Endothelial cell of umbilical vein (primary cell): ENCODE data around the gene MITF. TPM values are rescaled to one million over a fixed set of nuclear protein-coding genes. Genes with fewer than 3 reads are reported as not detected.

Experiments
- BruUV-seq: library from RNA; stranded (reverse); fragments of 400-500 nt; replicated peaks from 2 replicates; lab custom pipeline; 2021; lab: Mats Ljungman, UMichigan
- CTCF ChIA-PET: fragments of 300-600, 350-600 bp; sonication (Branson Sonifier 250); formaldehyde crosslinking; loops from one replicate; lab custom pipeline; 2021; ENCODE audit warnings: antibody characterized with exemption, inconsistent platforms; lab: Charles Lee
- POLR2A ChIA-PET: fragments of 300-600, 350-600 bp; sonication (Branson Sonifier 250); formaldehyde crosslinking; loops from one replicate; lab custom pipeline; 2021; ENCODE audit warnings: antibody characterized with exemption, inconsistent platforms; lab: Charles Lee
- DNase-seq: peaks from one replicate; pipeline ENCODE4 v3.0.0-alpha.2; 2011; ENCODE audit warnings: low read depth, low spot score
- FAIRE-seq: peaks from 2 replicates; lab custom pipeline; 2011; peaks lifted over from hg19 to GRCh38; lab: Jason Lieb, UNC
- H2AFZ ChIP-seq: 2 replicates; pipeline ENCODE4 v1.6.0; 2012; ENCODE audit warnings: low read depth, low read length, control low read depth, inconsistent platforms
- H3K27ac ChIP-seq: 2 replicates; pipeline ENCODE4 v1.5.1; 2011; ENCODE audit warnings: low read depth, mild to moderate bottlenecking, control low read depth, low read length, moderate library complexity; ENCODE audit not compliant: insufficient read depth
- H3K27me3 ChIP-seq, 2 experiments: 2 replicates each; pipeline versions ENCODE4 v1.6.0 to v1.6.1; 2011; ENCODE audit warnings: low read length in 2 of 2, mixed read lengths in 1 of 2; ENCODE audit not compliant: control insufficient read depth in 2 of 2, insufficient read depth in 2 of 2
- H3K36me3 ChIP-seq, 2 experiments: 2 replicates in 1 of 2; 3 replicates in 1 of 2; pipeline ENCODE4 v1.5.1; 2011; ENCODE audit warnings: low read length in 2 of 2, mild to moderate bottlenecking in 1 of 2, moderate library complexity in 1 of 2; ENCODE audit not compliant: control insufficient read depth in 2 of 2, insufficient read depth in 2 of 2; ENCODE audit errors: extremely low read depth in 1 of 2
- H3K4me1 ChIP-seq: 3 replicates; pipeline ENCODE4 v1.5.1; 2011; ENCODE audit warnings: mild to moderate bottlenecking, low read length; ENCODE audit not compliant: control insufficient read depth, insufficient read depth; ENCODE audit errors: extremely low read depth
- H3K4me2 ChIP-seq: 2 replicates; pipeline ENCODE4 v1.6.1; 2011; ENCODE audit warnings: low read length, control low read depth, mixed read lengths; ENCODE audit not compliant: insufficient read depth
- H3K4me3 ChIP-seq, 3 experiments: fragments of 200-600 bp in 1 of 3; sonication (generic), shearing (Covaris generic) in 1 of 3; replicated peaks in 1 of 3; 2 replicates each; pipeline ENCODE4 v1.5.1; 2011 to 2016; ENCODE audit warnings: control low read depth in 3 of 3, low read length in 3 of 3, mild to moderate bottlenecking in 2 of 3, inconsistent platforms in 1 of 3, low read depth in 1 of 3, moderate library complexity in 1 of 3; ENCODE audit not compliant: insufficient read depth in 1 of 3
- H3K79me2 ChIP-seq: 2 replicates; pipeline ENCODE4 v1.6.0; 2012; ENCODE audit warnings: low read length, inconsistent platforms; ENCODE audit not compliant: control insufficient read depth, insufficient read depth
- H3K9ac ChIP-seq: replicated peaks from 2 replicates; pipeline ENCODE3; 2011; ENCODE audit warnings: low read length, control low read depth; ENCODE audit not compliant: insufficient read depth; ENCODE audit errors: extremely low read depth
- H3K9me1 ChIP-seq: replicated peaks from 3 replicates; pipeline ENCODE4 v1.6.0; 2011; ENCODE audit warnings: mild to moderate bottlenecking, low read length; ENCODE audit not compliant: control insufficient read depth, insufficient read depth; ENCODE audit errors: extremely low read depth
- H3K9me3 ChIP-seq: replicated peaks from 2 replicates; pipeline ENCODE4 v1.5.1; 2012; ENCODE audit warnings: low read length, inconsistent platforms; ENCODE audit not compliant: control insufficient read depth, insufficient read depth
- H4K20me1 ChIP-seq: replicated peaks from 2 replicates; pipeline ENCODE3; 2011; ENCODE audit warnings: mild to moderate bottlenecking, low read length; ENCODE audit not compliant: control insufficient read depth, insufficient read depth; ENCODE audit errors: extremely low read depth
- CTCF ChIP-seq, 2 donors: IDR thresholded peaks; 1 replicate in 1 of 2; 2 replicates in 1 of 2; pipeline ENCODE4 v1.5.1; 2011; ENCODE audit warnings: low read length in 2 of 2, mild to moderate bottlenecking in 2 of 2, moderate library complexity in 2 of 2, control low read depth in 1 of 2, inconsistent platforms in 1 of 2, low read depth in 1 of 2; ENCODE audit not compliant: insufficient read depth in 1 of 2; ENCODE audit errors: extremely low read depth in 1 of 2
- EZH2 ChIP-seq: IDR thresholded peaks from 2 replicates; pipeline ENCODE4 v1.6.1; 2012; ENCODE audit warnings: borderline replicate concordance, low read depth, mild to moderate bottlenecking, moderate library complexity, low read length, inconsistent platforms; ENCODE audit not compliant: severe bottlenecking
- FOS ChIP-seq: IDR thresholded peaks from 2 replicates; pipeline ENCODE4 v1.6.1; 2011; ENCODE audit warnings: mild to moderate bottlenecking, low read length, moderate library complexity, borderline replicate concordance; ENCODE audit not compliant: insufficient read depth
- GATA2 ChIP-seq: IDR thresholded peaks from 2 replicates; pipeline ENCODE4 v1.7.0; 2011; ENCODE audit warnings: low read depth, mild to moderate bottlenecking, moderate library complexity, mixed read lengths, low read length; ENCODE audit not compliant: insufficient read length, insufficient read depth
- JUN ChIP-seq: IDR thresholded peaks from 2 replicates; pipeline ENCODE4 v1.6.1; 2011; ENCODE audit warnings: borderline replicate concordance, low read depth; ENCODE audit not compliant: insufficient read length, insufficient read depth
- MAX ChIP-seq: IDR thresholded peaks from 2 replicates; pipeline ENCODE4 v1.6.1; 2011; ENCODE audit not compliant: insufficient read depth, insufficient read length
- MYC ChIP-seq: IDR thresholded peaks from one replicate; pipeline ENCODE4 v1.6.1; 2011; ENCODE audit warnings: mild to moderate bottlenecking, low read depth, low read length
- POLR2A ChIP-seq: IDR thresholded peaks from 2 replicates; pipeline ENCODE4 v1.6.1; 2012; ENCODE audit warnings: low read depth, mild to moderate bottlenecking, control low read depth, low read length
- POLR2AphosphoS5 ChIP-seq: IDR thresholded peaks from 2 replicates; pipeline ENCODE4 v1.6.1; 2012; ENCODE audit warnings: low read depth, mild to moderate bottlenecking, control low read depth, low read length, moderate library complexity; ENCODE audit not compliant: insufficient read depth
- dilution Hi-C: fragments of 300-500 bp; cut with MboI; formaldehyde crosslinking; loops from one replicate; pipeline ENCODE4 v1.15.0; 2019; ENCODE audit warnings: low sequenced_read_pairs; ENCODE audit not compliant: extremely low pct_ligation_motif_present
- intact Hi-C: fragments of 100-400 bp; cut with micrococcal nuclease; formaldehyde crosslinking; loops from one replicate; pipeline ENCODE4 v1.10.0; 2022
- polyA plus RNA-seq, 4 experiments: library from polyadenylated mRNA; depleted of rRNA in 3 of 4; stranded (reverse) in 3 of 4; unstranded in 1 of 4; fragments of >200 nt; gene quantifications; 2 replicates each; pipeline versions ENCODE4 v1.2.1 to v1.2.3, GENCODE V29; 2011 to 2012; ENCODE audit warnings: missing spikeins in 1 of 4
- total RNA-seq: library from RNA; stranded (reverse); gene quantifications from 2 replicates; pipeline ENCODE4 v1.2.3, GENCODE V29; 2021

Gene MITF
- total and polyA plus RNA-seq, 2 donors (not counting 3 experiments of a cell fraction or from before 2014, with no cell fraction given) = 1.6 to 2.5 TPM

- dilution Hi-C loops (no loop called here), intact Hi-C loops (loop anchor here (2.0 kb wide), 2 partner anchors 32 to 48 kb away; no protein-coding TSS in a partner anchor)
- Histone ChIP-seq H2AFZ (peak overlapping the region; percentile 93), H3K9me3 (no peaks in the 10 kb centered on the region), H3K4me2 (peak overlapping the region; percentile 99), H4K20me1 (no peaks in the 10 kb centered on the region), H3K79me2 (no peaks in the 10 kb centered on the region), H3K27ac (no peak overlapping the region), H3K36me3 (no peaks in the 10 kb centered on the region), H3K4me3 (peak overlapping the region; percentile 63 to 87 (median 74)), H3K9ac (peak overlapping the region; percentile 39), H3K9me1 (no peaks in the 10 kb centered on the region), H3K27me3 (peaks cover 0 to 6% of the 10 kb centered on the region in 2 experiments), H3K4me1 (peaks cover 19% of the 10 kb centered on the region)
- ChIA-PET POLR2A (interaction anchor here (1.2 kb wide), 1 partner anchor 33 kb away, joined by 3 read pairs; no protein-coding TSS in a partner anchor), CTCF (interaction anchor here (1.3 to 2.4 kb wide), 10 partner anchors 9 to 117 kb away, joined by 3 to 20 read pairs (median 5); no protein-coding TSS in a partner anchor)
- peak; percentile 52 for DNase-seq
- TF ChIP-seq POLR2AphosphoS5 (no peak), MYC (no peak), JUN (no peak), FOS (no peak), EZH2 (no peak), GATA2 (no peak), POLR2A (no peak), CTCF (IDR thresholded peaks at IDR 0.05; ENCODE audit: extremely low read depth in 1 of 2, insufficient read depth in 1 of 2, low read depth in 1 of 2, low read length in 2 of 2) (no peak), MAX (no peak)
- no TSS peak for BruUV-seq
- FAIRE-seq = no peak
Observed at GRCh38 chr3:69738315-69738714, 949 bp upstream of the MITF start.
